Naive thymus-derived CD4-positive, alpha-beta T cell (primary cell): Measurements from ENCODE around the gene CFAP73. TPM values are rescaled to one million over a fixed set of nuclear protein-coding genes. Genes with fewer than 3 reads are reported as not detected.

Experiments used
- ATAC-seq: fragments of 150-1000 bp; cut with Tn5 transposase; 2 replicates; pipeline ENCODE4 v1.10.0; 2021; ENCODE audit warnings: mild to moderate bottlenecking, moderate library complexity
- CTCF ChIA-PET: fragments of 350-600 bp; sonication (Branson Sonifier 250); formaldehyde crosslinking; loops from one replicate; lab custom pipeline; 2021; ENCODE audit warnings: antibody characterized with exemption; lab: Charles Lee
- POLR2A ChIA-PET: fragments of 350-600 bp; sonication (Branson Sonifier 250); formaldehyde crosslinking; loops from one replicate; lab custom pipeline; 2021; ENCODE audit warnings: antibody characterized with exemption, inconsistent platforms; lab: Charles Lee
- DNase-seq, 9 donors: peaks; one replicate each; pipeline versions ENCODE4 v3.0.0 to v3.0.0-alpha.2; 2020 to 2022; ENCODE audit warnings: mixed read lengths in 1 of 9
- H3K27ac ChIP-seq: one replicate; pipeline ENCODE4 v1.7.0; 2013; ENCODE audit warnings: mild to moderate bottlenecking, low read depth, low read length, moderate library complexity
- H3K27me3 ChIP-seq, 2 donors: one replicate each; pipeline ENCODE4 v1.7.0; 2013; ENCODE audit warnings: low read length in 2 of 2, mild to moderate bottlenecking in 2 of 2, moderate library complexity in 2 of 2; ENCODE audit not compliant: control insufficient read depth in 2 of 2, insufficient read depth in 2 of 2
- H3K36me3 ChIP-seq, 3 experiments: 1 replicate in 2 of 3; 2 replicates in 1 of 3; pipeline ENCODE4 v1.7.0; 2013; ENCODE audit warnings: low read length in 3 of 3, mild to moderate bottlenecking in 3 of 3, moderate library complexity in 1 of 3; ENCODE audit not compliant: insufficient read depth in 3 of 3, control insufficient read depth in 2 of 3
- H3K4me1 ChIP-seq, 2 donors: one replicate each; pipeline ENCODE4 v1.7.0; 2013; ENCODE audit warnings: low read length in 2 of 2, mild to moderate bottlenecking in 2 of 2, moderate library complexity in 1 of 2; ENCODE audit not compliant: control insufficient read depth in 2 of 2, insufficient read depth in 2 of 2
- H3K4me3 ChIP-seq: 2 replicates; pipeline ENCODE4 v1.7.0; 2013; ENCODE audit warnings: mild to moderate bottlenecking, low read length
- H3K9me3 ChIP-seq, 3 experiments: 1 replicate in 2 of 3; 2 replicates in 1 of 3; pipeline ENCODE4 v1.7.0; 2013; ENCODE audit warnings: low read length in 3 of 3; ENCODE audit not compliant: control insufficient read depth in 2 of 3
- H3K27ac Mint-ChIP-seq, 9 donors: one replicate each; pipeline ENCODE4 v1.8.0; 2020 to 2022; ENCODE audit warnings: mixed read lengths in 9 of 9, mild to moderate bottlenecking in 8 of 9, moderate library complexity in 5 of 9, inconsistent platforms in 2 of 9
- H3K27me3 Mint-ChIP-seq, 5 donors: one replicate each; pipeline ENCODE4 v1.8.0; 2021 to 2022; ENCODE audit warnings: mixed read lengths in 5 of 5, mild to moderate bottlenecking in 1 of 5
- H3K36me3 Mint-ChIP-seq, 5 donors: one replicate each; pipeline ENCODE4 v1.8.0; 2020 to 2022; ENCODE audit warnings: mixed read lengths in 5 of 5, mild to moderate bottlenecking in 3 of 5, inconsistent platforms in 1 of 5
- H3K4me1 Mint-ChIP-seq, 7 donors: one replicate each; pipeline ENCODE4 v1.8.0; 2020 to 2022; ENCODE audit warnings: mixed read lengths in 7 of 7, mild to moderate bottlenecking in 3 of 7, inconsistent platforms in 1 of 7
- H3K4me3 Mint-ChIP-seq, 10 donors: one replicate each; pipeline ENCODE4 v1.8.0; 2020 to 2022; ENCODE audit warnings: mild to moderate bottlenecking in 10 of 10, mixed read lengths in 10 of 10, moderate library complexity in 6 of 10, inconsistent platforms in 2 of 10
- H3K9me3 Mint-ChIP-seq, 11 donors: one replicate each; pipeline ENCODE4 v1.8.0; 2020 to 2022; ENCODE audit warnings: mixed read lengths in 11 of 11, mild to moderate bottlenecking in 4 of 11, inconsistent platforms in 1 of 11, moderate library complexity in 1 of 11
- intact Hi-C, 2 donors: fragments of 100-400 bp; cut with micrococcal nuclease; formaldehyde crosslinking; loops; one replicate each; pipeline ENCODE4 v1.15.1; 2023
- polyA plus RNA-seq, 2 donors: library from polyadenylated mRNA; unstranded; fragments of 300-500 nt; fragmentation: Illumina TruSeq; gene quantifications; one replicate each; pipeline ENCODE4 v1.2.3, GENCODE V29; 2021
- total RNA-seq, 6 experiments: library from RNA in 5 of 6; stranded (reverse) in 5 of 6; gene quantifications; 1 replicate in 5 of 6; 2 replicates in 1 of 6; pipeline ENCODE4 v1.2.3 and lab custom pipeline; 2021 to 2026

The CFAP73 gene
- total and polyA plus RNA-seq, 7 experiments from 2014 or later = 0.29 to 0.88 (median 0.48) TPM; not detected in 4

DNA sequence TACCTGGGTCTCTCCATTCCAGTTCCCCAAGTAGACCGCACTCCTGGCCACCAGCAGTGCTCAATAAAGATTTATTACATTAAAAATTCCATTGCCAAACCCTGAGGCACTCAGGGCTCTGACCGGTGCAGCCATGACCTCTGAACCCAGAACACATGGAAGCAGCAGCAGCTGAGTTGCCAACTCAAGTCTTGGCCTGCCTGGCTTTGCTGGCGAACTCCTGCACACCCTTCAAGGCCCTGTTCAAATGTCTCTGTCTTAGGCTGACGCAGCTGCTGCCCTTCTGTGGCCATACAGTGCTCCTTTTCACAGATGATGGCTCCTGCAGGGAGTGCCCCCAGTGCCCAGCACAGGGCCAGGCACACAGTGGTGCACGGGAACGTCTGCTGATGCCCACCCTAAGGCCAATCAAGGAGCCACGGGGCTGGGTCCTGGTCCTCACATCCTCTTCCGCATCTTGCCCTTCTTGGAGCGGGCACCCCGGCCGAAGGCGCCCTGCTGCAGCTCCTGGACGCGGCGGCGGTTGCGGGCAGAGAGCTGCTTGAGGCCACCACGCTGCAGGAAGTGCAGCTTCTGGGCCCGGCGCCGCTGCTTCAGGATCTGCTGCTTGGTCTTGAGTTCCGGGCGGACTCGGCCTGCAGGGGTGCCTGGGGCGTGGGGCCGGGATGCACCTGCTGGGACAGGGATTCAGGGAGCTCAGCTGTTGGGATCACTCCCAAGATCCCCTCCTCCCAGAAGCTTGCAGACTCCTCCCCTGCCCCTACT lies 9.1 kb downstream of the CFAP73 start:
- POLR2A ChIA-PET = no interaction called here
- DNase-seq (no peak), ATAC-seq (no peak)
- Histone ChIP-seq H3K4me3 (no peak overlapping the region), H3K27ac (no peak overlapping the region), H3K27me3 (no peaks in the 10 kb centered on the region), H3K36me3 (peaks cover 6 to 64% (median 7%) of the 10 kb centered on the region in 3 experiments), H3K9me3 (no peaks in the 10 kb centered on the region), H3K4me1 (peaks cover 0 to 15% of the 10 kb centered on the region in 2 donors)
- Mint-ChIP-seq H3K27ac (no peak overlapping the region), H3K4me3 (peak overlapping the region in 1 of 10 donors; percentile 20), H3K9me3 (no peaks in the 10 kb centered on the region), H3K4me1 (peaks cover 0 to 16% (median 10%) of the 10 kb centered on the region in 7 donors), H3K36me3 (peaks cover 0 to 22% (median 10%) of the 10 kb centered on the region in 5 donors), H3K27me3 (peaks cover 0 to 10% (median 0%) of the 10 kb centered on the region in 5 donors)
- intact Hi-C loops = loop anchor here in 1 of 2 donors (10.0 kb wide), 1 partner anchor 254 kb away; the partner anchor contains the start of gene OAS1
- CTCF ChIA-PET = no interaction called here

DNA sequence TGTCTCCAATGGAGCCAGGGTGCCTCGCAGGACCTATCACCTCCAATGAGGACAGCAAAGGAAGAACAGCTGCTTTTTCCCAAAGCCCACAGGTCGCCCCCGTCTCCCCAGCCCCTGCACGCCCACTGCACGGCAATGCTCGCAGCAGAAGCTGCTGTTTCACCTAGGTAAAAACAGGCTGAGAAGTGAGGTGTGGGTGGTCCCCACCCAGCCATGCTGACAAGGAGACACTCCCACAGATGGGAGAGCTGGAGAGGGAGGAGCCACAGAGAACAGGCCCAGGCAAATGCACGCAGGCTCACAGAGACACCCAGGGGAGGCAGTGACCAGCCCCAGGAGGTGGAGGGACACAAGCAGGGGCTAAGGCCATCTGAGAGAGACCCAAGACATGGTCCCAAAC lies 10.4 kb downstream of the CFAP73 start:
- CTCF ChIA-PET = interaction anchor here (0.7 to 1.0 kb wide), 2 partner anchors 14 to 709 kb away, joined by 3 to 4 read pairs; no protein-coding TSS in a partner anchor
- intact Hi-C loops = loop anchor here in 1 of 2 donors (10.0 kb wide), 1 partner anchor 255 kb away; the partner anchor contains the start of gene OAS1
- H3K36me3 Mint-ChIP-seq = peaks cover 0 to 22% (median 10%) of the 10 kb centered on the region in 5 donors
- H3K9me3 Mint-ChIP-seq = no peaks in the 10 kb centered on the region
- H3K4me3 Mint-ChIP-seq = no peak overlapping the region
- Histone ChIP-seq H3K4me3 (no peak overlapping the region), H3K4me1 (peaks cover 0 to 6% of the 10 kb centered on the region in 2 donors), H3K9me3 (no peaks in the 10 kb centered on the region), H3K36me3 (peaks cover 6 to 77% (median 7%) of the 10 kb centered on the region in 3 experiments), H3K27ac (no peak overlapping the region), H3K27me3 (no peaks in the 10 kb centered on the region)
- peaks cover 0 to 12% (median 5%) of the 10 kb centered on the region in 7 donors for H3K4me1 Mint-ChIP-seq
- peaks cover 0 to 4% (median 0%) of the 10 kb centered on the region in 5 donors for H3K27me3 Mint-ChIP-seq
- H3K27ac Mint-ChIP-seq = no peak overlapping the region
- ATAC-seq = no peak
- POLR2A ChIA-PET = no interaction called here
- no peak for DNase-seq

DNA sequence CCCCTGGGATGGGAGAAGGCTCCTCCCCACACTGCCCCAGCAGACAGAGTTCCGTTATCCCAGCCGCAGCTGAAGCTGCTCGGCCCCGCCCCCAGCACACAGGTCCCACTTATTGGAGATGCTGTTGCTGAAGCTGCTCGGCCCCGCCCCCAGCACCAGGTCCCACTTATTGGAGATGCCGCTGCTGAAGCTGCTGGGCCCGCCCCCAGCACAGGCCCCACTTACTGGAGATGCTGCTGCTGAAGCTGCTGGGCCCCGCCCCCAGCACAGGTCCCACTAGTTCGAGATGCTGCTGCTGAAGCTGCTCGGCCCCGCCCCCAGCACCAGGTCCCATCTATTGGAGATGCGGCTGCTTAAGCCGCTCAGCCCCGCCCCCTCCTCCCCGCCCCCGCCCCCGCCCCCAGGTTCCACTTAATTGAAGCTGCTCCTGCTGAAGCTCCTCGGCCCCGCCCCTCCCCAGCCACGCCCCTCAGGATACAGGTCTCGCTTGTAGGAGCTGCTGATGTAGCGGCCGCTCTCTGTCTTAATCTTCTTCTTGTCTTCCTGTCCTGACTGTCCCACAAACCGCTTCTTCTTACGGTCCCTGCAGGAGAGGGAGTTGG lies 12.0 kb downstream of the CFAP73 start:
- intact Hi-C loops = no loop called here
- no peaks in the 10 kb centered on the region for H3K9me3 ChIP-seq
- peaks cover 0 to 32% (median 11%) of the 10 kb centered on the region in 5 donors for H3K36me3 Mint-ChIP-seq
- no peaks in the 10 kb centered on the region for H3K9me3 Mint-ChIP-seq
- no peak for ATAC-seq
- H3K27me3 ChIP-seq = no peaks in the 10 kb centered on the region
- H3K4me1 ChIP-seq = no peaks in the 10 kb centered on the region
- ChIA-PET POLR2A (interaction anchor here (0.7 kb wide), 1 partner anchor 67 kb away, joined by 3 read pairs; no protein-coding TSS in a partner anchor), CTCF (interaction anchor here (1.2 kb wide), 1 partner anchor 63 kb away, joined by 4 read pairs; no protein-coding TSS in a partner anchor)
- H3K4me1 Mint-ChIP-seq = peaks cover 0 to 7% (median 0%) of the 10 kb centered on the region in 7 donors
- H3K27ac ChIP-seq = no peak overlapping the region
- no peak for DNase-seq
- H3K27ac Mint-ChIP-seq = peak overlapping the region in 2 of 9 donors; percentile 8 to 37
- no peak overlapping the region for H3K4me3 Mint-ChIP-seq
- peaks cover 6 to 93% (median 7%) of the 10 kb centered on the region in 3 experiments for H3K36me3 ChIP-seq
- H3K27me3 Mint-ChIP-seq = no peaks in the 10 kb centered on the region
- no peak overlapping the region for H3K4me3 ChIP-seq

DNA sequence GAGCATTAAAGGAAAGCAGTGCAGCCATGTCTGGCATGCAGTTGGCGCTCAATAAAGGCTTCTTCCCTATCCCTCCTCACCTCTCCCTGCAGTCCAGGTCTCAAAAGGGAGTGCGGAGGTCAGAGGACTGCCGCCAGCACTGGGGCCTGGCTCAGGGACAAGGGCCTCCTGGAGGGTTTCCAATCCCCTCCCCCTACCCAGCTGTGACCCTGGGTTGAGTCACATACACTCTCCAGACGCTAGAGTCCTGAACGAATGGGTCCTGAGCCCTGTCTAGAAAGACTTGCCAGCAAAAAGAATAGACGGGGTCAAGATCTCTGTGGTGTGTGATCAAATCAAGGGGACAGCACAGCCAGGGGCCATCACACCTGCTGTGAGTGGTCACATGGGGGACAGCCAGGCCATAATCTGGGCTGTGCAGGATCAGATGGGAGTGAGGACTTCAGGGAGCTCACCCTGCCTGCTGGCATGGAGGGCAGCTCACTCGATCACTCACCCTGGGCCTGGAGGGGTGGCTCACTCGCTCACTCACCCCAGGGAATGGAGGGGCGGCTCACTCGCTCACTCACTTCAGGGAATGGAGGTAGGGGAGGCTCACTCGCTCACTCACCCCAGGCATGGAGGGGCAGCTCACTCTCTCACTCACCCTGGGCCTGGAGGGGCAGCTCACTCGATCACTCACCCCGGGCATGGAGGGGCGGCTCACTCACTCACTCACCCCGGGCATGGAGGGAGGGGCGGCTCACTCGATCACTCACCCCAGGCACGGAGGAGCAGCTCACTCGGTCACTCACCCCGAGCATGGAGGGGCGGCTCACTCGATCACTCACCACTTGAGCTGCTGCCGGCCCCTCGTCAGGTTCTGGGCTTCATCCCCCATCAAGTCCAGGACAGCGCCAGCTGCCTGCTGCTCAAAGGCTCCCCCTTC lies 12.8 kb downstream of the CFAP73 start:
- ATAC-seq (no peak), DNase-seq (no peak)
- POLR2A ChIA-PET = interaction anchor here (0.6 to 0.7 kb wide), 3 partner anchors 20 to 66 kb away, joined by 3 to 4 read pairs (median 4); no protein-coding TSS in a partner anchor
- intact Hi-C loops = no loop called here
- peaks cover 0 to 2% (median 0%) of the 10 kb centered on the region in 7 donors for H3K4me1 Mint-ChIP-seq
- no peak overlapping the region for H3K4me3 ChIP-seq
- no peak overlapping the region for H3K4me3 Mint-ChIP-seq
- peak overlapping the region in 1 of 9 donors; percentile 65 for H3K27ac Mint-ChIP-seq
- no peaks in the 10 kb centered on the region for H3K4me1 ChIP-seq
- no peaks in the 10 kb centered on the region for H3K9me3 ChIP-seq
- H3K36me3 ChIP-seq = peaks cover 6 to 97% (median 7%) of the 10 kb centered on the region in 3 experiments
- peaks cover 0 to 35% (median 8%) of the 10 kb centered on the region in 5 donors for H3K36me3 Mint-ChIP-seq
- peak overlapping the region; percentile 0 for H3K27ac ChIP-seq
- CTCF ChIA-PET = interaction anchor here (0.6 kb wide), 1 partner anchor 263 kb away, joined by 3 read pairs; no protein-coding TSS in a partner anchor
- no peaks in the 10 kb centered on the region for H3K9me3 Mint-ChIP-seq
- H3K27me3 ChIP-seq = no peaks in the 10 kb centered on the region
- no peaks in the 10 kb centered on the region for H3K27me3 Mint-ChIP-seq

DNA sequence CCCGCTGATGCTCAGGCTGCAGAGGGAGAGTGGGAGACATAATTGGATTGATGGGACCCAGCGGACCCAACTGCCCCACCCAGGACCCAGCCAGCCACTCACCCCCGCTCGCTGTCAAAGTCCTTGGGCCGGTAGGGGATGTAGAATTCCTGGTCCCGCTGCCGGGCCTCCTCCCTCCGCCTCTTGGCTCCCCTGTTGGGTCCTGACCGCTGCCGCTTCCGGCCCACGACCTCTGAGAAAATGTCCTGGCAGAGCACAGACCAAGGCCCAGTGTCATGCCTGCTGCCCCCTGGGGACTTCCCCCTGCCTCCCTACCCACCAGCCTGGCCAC lies 13.5 kb downstream of the CFAP73 start:
- Histone ChIP-seq H3K4me1 (no peaks in the 10 kb centered on the region), H3K36me3 (peaks cover 7 to 97% (median 7%) of the 10 kb centered on the region in 3 experiments), H3K27me3 (no peaks in the 10 kb centered on the region), H3K9me3 (no peaks in the 10 kb centered on the region), H3K4me3 (no peak overlapping the region), H3K27ac (no peak overlapping the region)
- intact Hi-C loops = no loop called here
- no peaks in the 10 kb centered on the region for H3K9me3 Mint-ChIP-seq
- ChIA-PET CTCF (interaction anchor here (0.6 kb wide), 1 partner anchor 263 kb away, joined by 3 read pairs; no protein-coding TSS in a partner anchor), POLR2A (no interaction called here)
- H3K27me3 Mint-ChIP-seq = no peaks in the 10 kb centered on the region
- peaks cover 0 to 2% (median 0%) of the 10 kb centered on the region in 7 donors for H3K4me1 Mint-ChIP-seq
- DNase-seq (no peak), ATAC-seq (no peak)
- peaks cover 0 to 35% (median 8%) of the 10 kb centered on the region in 5 donors for H3K36me3 Mint-ChIP-seq
- no peak overlapping the region for H3K4me3 Mint-ChIP-seq
- H3K27ac Mint-ChIP-seq = no peak overlapping the region

DNA sequence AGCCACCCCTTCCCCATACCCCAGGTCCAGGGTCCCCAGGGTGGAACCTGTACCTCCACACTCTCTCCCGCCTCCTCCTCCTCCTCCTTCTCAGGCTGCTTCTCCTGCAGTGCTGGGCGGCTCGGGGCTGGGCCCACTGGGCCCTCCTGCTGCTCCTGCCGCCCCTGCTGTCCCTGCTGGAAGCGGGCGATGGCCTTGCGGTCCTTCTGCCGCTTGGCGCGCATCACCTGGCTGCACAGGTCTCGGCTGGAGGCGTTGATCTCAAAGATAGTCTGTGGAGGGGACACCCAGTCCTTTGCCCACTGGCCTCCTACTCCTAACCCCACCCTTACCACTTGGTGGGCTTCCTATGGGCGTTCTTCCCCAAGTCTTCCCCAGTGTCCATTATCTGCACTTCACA lies 14.5 kb downstream of the CFAP73 start:
- Mint-ChIP-seq H3K4me3 (no peak overlapping the region), H3K9me3 (no peaks in the 10 kb centered on the region), H3K27ac (no peak overlapping the region), H3K36me3 (peaks cover 0 to 34% (median 8%) of the 10 kb centered on the region in 5 donors), H3K4me1 (peaks cover 0 to 2% (median 0%) of the 10 kb centered on the region in 7 donors), H3K27me3 (no peaks in the 10 kb centered on the region)
- intact Hi-C loops = no loop called here
- no peaks in the 10 kb centered on the region for H3K27me3 ChIP-seq
- ChIA-PET POLR2A (no interaction called here), CTCF (no interaction called here)
- H3K4me1 ChIP-seq = no peaks in the 10 kb centered on the region
- no peaks in the 10 kb centered on the region for H3K9me3 ChIP-seq
- H3K4me3 ChIP-seq = no peak overlapping the region
- ATAC-seq = no peak
- H3K36me3 ChIP-seq = peaks cover 7 to 97% (median 13%) of the 10 kb centered on the region in 3 experiments
- H3K27ac ChIP-seq = no peak overlapping the region
- DNase-seq = no peak
